GM11168 (cell line): Measurements from ENCODE around the gene TOP2B.

Experiments
- in situ Hi-C: fragments of 300-500 bp; cut with MboI; formaldehyde crosslinking; loops from one replicate; pipeline ENCODE4 v1.12.0; 2022; ENCODE audit warnings: low sequenced_read_pairs; ENCODE audit not compliant: unreplicated experiment

TOP2B gene

GRCh38 chr3:25678581-25678980, 13.9 kb upstream of the TOP2B start:
- in situ Hi-C loops = no loop called here

DNA sequence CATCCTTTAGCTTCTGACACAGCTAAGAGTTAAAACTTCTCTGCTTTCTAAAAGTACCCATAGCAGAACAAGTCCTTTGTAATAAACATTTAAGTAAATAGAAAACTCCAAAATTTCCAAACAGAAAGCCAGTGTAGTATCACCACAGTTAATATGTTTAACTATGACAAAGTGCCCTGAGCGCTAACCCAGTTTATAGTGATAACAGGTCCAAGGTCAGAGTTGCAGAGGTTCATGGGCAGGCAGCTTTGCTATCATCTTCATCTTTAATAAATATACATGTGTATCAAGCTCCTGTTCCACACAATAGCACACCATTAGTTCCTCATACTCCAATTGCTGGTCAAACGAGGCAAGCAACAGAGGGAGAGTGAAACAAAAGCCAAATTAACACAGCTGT, 12.4 kb upstream of the TOP2B start:
- in situ Hi-C loops = no loop called here

DNA sequence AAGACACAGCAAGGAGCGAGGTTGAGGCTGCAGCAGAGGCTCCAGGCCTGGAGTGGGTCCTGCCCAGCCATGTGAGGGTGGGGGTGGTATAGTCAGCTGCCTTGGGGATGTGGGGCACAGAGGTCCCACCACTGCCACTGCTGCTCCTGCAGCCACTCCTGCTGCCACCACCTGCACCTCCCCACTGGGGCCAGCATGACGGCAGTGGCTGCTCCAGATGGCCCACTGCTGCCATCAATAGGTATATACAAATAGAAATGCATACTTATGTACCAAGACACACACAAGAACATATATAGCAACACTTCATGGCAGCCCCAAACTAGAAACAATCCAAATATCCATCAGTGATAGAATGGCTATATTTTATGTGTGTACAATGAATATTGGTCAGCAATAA, 10.0 kb upstream of the TOP2B start:
- in situ Hi-C loops = loop anchor here (25.0 kb wide), 1 partner anchor 88 kb away; no protein-coding TSS in a partner anchor

DNA sequence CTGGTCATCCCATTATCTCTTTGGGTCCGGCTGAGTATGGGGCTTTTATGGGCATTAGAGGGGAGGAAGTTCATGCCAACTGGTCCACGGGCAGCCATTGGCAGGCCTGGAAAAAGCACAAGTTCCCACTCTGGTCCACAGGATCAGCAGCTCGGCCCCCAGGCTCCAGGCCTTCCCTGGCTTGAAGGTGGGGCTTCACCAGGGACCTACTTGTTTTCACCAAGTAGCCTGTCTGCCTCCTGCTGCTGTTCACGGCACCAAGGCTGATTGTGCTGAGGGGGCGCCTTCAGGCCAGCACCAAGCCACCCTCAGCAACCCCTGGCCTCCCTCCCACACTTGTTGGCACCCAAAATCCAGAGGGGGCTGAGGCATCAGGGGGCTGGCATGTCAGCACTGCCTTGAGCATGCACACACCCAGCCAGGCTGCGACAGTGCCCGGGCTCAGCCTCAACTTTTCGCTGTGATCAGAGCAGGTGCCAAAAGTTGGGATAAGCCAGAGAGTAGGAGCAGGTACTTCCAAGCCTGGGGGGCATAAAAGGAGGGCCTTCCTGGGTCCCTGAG, 9.1 kb upstream of the TOP2B start:
- in situ Hi-C loops = loop anchor here (25.0 kb wide), 1 partner anchor 88 kb away; no protein-coding TSS in a partner anchor

GRCh38 chr3:25665315-25666280, 891 bp upstream of the TOP2B start:
- in situ Hi-C loops = loop anchor here (25.0 kb wide), 1 partner anchor 97 kb away; no protein-coding TSS in a partner anchor

DNA sequence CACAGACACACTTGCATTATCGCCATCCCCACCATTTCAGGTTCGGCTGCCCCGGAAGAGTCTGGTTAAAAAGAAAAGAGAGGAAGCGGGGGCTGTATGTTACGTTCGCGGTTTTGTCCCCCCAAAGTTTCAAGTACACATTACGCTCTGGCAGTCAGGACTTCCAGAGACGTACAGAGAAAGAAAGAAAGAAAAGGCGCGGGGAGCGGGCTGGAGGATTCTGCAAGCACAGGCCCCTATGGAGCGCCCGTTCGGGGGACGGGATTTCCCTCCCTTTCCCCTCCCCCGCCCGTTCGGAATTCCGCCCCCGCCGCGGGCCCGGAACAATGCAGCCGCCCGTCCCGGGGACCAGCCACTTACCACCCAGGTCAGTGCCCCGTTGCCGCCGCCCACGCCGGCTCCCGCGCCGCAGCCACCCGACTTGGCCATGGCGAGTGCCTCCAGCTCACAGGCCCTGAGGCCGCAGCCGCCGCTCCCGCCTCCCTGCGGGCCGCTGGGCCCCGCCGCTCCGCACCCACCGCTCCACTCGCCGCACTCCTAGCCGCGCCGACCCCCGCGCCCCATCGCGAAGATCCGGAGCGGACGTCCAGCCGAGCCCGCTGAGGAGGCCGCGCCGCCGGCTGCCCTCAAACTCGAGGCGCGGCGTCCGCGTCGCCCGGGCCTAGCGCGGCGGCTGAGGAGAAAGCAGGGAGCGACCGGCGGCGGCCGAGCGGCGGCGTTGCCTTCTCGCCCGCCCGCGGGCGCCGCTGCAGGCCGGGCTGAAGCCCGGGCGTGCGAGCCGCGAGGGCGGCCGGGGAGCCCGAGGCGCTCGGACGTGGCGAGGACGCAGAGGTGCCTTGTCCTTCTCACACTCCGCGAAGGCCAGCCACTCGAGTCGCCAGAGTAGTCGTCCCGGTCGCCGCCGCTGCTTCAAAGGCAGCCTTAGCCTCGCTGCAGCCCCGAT, 567 bp downstream of the TOP2B start:
- in situ Hi-C loops = loop anchor here (25.0 kb wide), 1 partner anchor 98 kb away; no protein-coding TSS in a partner anchor

- in situ Hi-C loops = loop anchor here (25.0 kb wide), 1 partner anchor 99 kb away; no protein-coding TSS in a partner anchor
These were observed 1.3 kb downstream of the TOP2B start for GRCh38 chr3:25663347-25663868.

- in situ Hi-C loops = loop anchor here (25.0 kb wide), 1 partner anchor 99 kb away; no protein-coding TSS in a partner anchor
These were observed 1.9 kb downstream of the TOP2B start for GRCh38 chr3:25662736-25663320.

GRCh38 chr3:25661694-25662437, 2.8 kb downstream of the TOP2B start:
- in situ Hi-C loops = loop anchor here (25.0 kb wide), 1 partner anchor 100 kb away; no protein-coding TSS in a partner anchor

GRCh38 chr3:25658836-25659235, 5.9 kb downstream of the TOP2B start:
- in situ Hi-C loops = loop anchor here (10.0 to 25.0 kb wide), 2 partner anchors 103 to 246 kb away; no protein-coding TSS in a partner anchor

DNA sequence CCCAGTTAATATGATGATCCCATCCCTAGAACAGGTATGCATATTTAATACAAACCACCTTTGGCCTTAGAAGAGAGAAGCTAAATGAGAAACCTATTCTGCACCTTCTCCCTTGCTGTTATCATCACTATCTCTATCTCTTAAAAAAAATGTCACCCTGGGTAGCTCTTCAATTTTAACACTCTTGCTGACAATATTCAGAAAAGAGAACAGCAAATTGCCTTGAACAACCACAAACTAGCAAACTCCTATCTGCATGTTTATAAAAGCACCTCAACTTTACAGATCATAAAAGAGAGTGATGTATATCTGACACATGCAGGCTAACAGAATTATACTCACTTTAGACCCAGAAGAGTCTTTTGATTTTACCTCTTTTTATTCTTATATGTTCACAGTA, 7.4 kb downstream of the TOP2B start:
- in situ Hi-C loops = loop anchor here (10.0 to 25.0 kb wide), 2 partner anchors 105 to 248 kb away; no protein-coding TSS in a partner anchor

DNA sequence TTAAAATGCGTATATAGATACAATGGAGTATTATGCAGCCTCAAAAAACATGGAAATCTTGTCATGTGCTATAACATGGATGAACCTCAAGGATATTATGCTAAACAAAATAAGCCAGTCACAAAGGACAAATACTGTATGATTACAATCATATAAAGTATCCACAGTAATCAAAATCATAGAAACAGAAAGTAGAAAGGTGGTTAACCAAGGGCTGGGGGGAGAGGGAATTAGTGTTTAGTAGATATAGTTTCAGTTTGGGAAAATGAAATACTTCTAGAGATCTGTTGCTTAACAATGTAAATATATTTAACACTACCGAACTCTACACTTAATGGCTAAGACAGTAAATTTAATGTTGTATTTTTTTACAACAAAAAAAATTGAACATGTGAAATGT, 9.0 kb downstream of the TOP2B start:
- in situ Hi-C loops = loop anchor here (10.0 to 25.0 kb wide), 2 partner anchors 107 to 249 kb away; no protein-coding TSS in a partner anchor

DNA sequence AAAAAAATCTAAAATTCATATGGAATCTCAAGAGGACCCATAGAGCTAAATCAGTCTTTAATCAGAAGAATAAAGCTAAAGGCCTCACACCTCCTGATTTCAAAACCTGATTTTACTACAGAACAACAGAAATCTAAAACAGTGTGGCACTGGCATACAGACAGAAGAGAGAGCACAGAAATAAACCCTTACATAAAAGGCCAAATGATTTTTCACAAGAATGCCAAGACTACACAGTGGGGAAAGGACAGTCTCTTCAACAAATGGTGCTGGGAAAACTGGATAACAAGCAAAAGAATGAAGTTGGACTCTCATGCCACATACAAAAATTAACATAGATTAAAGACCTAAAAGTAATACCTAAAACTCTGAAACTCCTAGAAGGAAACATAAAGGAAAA, 10.1 kb downstream of the TOP2B start:
- in situ Hi-C loops = loop anchor here (5.0 to 25.0 kb wide), 3 partner anchors 108 to 250 kb away; no protein-coding TSS in a partner anchor

GRCh38 chr3:25653322-25653721, 11.4 kb downstream of the TOP2B start:
- in situ Hi-C loops = loop anchor here (5.0 to 25.0 kb wide), 3 partner anchors 109 to 251 kb away; no protein-coding TSS in a partner anchor

DNA sequence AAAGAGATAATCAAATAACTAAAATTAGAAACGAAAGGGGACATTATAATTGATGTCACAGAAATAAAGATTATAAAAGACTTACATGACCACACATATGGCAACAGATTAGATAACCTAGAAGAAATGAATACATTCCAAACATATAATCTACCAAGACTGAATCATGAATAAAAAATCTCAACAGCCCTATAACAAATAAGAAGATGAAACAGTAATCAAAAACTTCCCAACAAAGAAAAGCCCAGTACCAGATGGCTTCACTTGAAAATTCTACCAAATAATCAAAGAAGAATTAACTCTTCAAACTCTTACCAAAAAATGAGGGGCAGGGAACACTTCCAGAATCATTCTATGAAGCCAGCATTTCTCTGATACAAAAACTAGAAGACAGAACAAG, 11.8 kb downstream of the TOP2B start:
- in situ Hi-C loops = loop anchor here (5.0 to 25.0 kb wide), 3 partner anchors 109 to 252 kb away; no protein-coding TSS in a partner anchor

- in situ Hi-C loops = no loop called here
These were observed 15.5 kb downstream of the TOP2B start for GRCh38 chr3:25648925-25649830.

- in situ Hi-C loops = no loop called here
These were observed 16.6 kb downstream of the TOP2B start for GRCh38 chr3:25648107-25648535.
